Cerebellar cortex (tissue), 1 donor: ENCODE results near the gene OPCML.
A peak's percentile ranks its signal among the peaks of the same experiment; 100 is the strongest.

Experiments
- DNase-seq: peaks from one replicate; pipeline ENCODE4 v3.0.0-alpha.2; 2015; ENCODE audit warnings: low spot score

The OPCML gene

GRCh38 chr11:132658696-132659095 lies 873.6 kb downstream of the OPCML start:
- DNase-seq, result no peak

- DNase-seq, result no peak
Measured at GRCh38 chr11:132658004-132658403, 874.3 kb downstream of the OPCML start.

- peak; percentile 91 for DNase-seq
Measured at GRCh38 chr11:132655187-132655855, 877.0 kb downstream of the OPCML start.

DNA sequence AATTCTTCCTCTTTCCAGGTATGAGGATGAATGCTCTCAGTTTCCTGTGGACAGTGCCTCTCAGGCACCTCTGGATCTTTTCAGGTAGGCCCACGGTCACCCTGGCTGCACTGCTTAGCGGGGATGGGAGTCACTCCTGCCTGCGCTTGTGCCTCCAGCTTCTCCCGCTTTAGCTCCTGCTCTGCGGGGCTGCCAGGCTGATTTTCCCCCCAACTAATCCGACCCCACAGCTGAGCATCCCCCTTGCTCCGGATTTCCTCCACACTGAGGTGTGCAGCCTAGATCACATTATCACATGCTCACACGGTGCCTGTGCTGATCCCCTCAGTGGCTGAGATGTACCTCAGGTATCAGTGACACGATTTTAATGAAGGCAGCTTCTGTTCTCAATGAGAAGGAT lies 879.1 kb downstream of the OPCML start:
- no peak for DNase-seq

DNA sequence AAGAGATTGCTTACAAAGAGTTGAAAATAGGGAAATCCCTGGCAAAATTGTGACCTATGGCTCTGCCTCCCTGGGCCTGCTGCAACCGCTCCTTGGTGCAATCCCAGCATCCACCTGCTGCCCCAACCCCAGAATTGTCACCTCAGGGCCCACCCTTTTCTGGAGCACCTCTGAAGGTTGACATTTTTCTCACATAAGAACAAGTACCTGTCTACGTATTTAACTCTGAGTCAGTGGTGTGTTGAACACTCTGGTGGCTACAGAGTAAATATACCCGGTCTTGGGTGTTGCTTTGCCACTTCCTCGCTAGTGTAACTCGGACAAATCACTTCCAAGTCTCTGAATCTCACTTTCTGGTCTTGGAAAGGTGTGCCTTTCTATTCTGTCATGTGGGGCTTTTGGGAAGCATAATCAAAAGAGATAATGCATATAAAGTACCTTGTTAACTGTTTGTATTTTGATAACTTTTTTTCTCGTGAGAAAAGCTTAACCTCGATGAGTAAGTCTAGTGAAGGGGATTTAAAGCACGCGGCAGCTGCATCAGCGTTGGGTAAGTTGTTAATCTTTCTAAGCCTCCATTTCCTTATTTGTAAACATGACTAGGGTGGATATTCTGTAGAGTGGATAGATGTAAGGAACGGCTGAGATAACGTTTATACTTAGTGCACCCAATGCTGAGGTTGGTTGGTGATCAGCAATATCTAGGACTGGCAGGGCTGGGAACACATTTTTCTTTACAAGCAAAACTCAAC lies 881.2 kb downstream of the OPCML start:
- DNase-seq, result no peak

- no peak for DNase-seq
Measured at GRCh38 chr11:132649277-132649676, 883.0 kb downstream of the OPCML start.

GRCh38 chr11:132648851-132649250 lies 883.5 kb downstream of the OPCML start:
- DNase-seq, result no peak

DNA sequence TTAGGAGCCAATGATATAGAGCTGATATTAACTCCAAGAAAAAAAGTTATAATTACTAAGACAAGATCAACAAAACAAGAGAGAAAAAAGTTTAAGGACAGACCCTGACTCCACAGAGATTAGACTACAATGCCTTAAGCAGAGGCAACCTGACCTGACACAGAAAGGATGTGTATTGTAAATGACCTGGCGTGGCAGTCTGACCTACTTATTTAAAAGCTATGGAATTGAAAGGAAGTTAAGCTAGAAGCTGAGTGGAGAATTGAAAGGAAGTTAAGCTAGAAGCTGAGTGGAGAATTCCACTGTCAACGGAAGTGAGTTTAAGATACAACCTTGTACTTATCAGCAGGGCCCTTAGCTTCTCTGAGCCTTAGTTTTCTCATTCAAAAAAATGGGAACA lies 885.4 kb downstream of the OPCML start:
- no peak for DNase-seq

DNA sequence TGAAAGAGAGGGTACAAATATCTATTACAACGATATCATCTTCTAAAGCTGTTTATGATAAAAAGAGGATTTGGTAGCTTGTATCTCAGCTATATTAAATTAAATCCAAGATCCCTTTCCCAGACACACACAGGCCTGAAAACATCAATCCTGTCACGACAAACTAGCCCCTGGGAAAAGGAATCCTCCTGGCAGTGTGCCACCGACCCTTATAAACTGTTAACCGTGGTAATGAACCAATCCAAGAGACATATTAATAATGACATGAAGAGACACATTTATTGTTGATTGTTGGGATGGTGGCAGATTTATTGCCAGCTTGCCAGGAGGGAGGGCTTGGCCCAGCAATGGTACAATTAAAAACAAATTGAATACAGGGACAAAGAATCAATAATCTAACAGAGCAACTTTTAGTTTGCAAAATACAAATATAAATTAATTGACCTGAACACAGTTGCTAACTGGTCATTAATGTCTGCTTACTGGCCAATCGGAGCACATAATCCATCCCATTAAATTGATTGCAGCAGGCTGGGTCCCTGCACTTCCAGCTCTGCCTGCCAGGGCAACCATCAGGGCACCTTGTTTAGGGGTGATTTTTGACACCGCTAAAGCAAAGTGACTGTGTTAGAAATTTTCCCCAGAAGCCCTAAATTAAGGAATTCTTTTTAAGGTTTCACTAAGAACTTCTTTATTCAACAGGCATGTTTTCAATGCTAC lies 887.6 kb downstream of the OPCML start:
- no peak for DNase-seq

- DNase-seq, result no peak
Measured at GRCh38 chr11:132643239-132643638, 889.1 kb downstream of the OPCML start.

- DNase-seq, result no peak
Measured at GRCh38 chr11:132640952-132641351, 891.3 kb downstream of the OPCML start.

DNA sequence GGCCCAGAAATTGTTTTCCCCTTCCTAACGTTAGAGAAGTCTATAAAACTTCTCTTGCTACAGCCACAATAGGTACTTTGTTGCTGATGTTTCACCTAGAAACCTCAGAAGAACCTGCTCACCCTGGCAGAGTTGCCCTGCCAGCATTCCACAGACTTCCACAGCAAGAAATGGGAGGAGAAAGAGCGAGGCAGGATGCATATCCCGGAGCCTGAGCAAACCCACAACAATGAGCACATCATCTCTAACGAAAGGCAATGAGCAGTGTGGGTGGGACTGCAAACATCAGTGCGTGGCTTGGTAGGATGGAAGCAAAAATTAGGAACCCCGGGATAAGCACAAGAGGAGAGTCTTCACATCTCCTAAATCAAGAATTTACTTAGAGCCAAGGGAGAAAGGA lies 892.3 kb downstream of the OPCML start:
- DNase-seq, result no peak

DNA sequence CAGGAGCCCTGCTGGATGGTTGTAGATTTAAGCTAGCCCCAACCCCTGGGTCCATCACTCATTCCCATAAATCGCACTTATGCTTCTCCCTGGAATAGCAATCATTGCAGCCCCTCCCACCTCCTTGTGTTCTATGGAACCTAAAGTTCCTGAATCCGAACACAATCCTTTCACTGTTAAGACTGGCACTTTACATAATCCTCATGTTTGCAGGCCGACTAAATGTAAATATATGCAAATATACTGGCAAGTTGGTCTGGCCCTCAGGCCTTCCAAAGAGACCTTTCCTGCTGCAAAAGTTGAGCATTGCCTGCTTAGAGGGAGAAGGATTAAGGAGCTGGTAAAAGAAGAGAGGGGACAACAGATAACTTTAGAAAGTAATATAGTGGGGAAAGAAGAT lies 892.9 kb downstream of the OPCML start:
- no peak for DNase-seq

DNA sequence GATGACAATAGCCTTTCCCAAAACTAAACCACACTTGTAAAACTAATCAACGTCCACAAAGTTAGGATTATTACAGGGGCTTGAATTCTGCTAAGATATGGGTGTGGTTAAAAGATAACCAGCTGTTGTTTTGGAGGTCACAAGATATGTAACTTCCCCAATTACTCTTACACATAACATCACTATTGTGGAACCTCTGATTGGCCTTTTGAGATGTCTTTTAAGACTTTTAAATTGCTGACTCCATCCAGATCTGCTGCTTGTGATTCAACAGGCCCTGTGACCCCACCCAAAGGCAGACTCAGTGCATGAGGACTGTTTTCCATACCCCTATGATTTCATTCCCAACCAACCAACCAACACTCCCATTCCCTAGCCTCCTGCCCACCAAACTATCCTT lies 893.9 kb downstream of the OPCML start:
- no peak for DNase-seq

GRCh38 chr11:132636523-132636922 lies 895.8 kb downstream of the OPCML start:
- no peak for DNase-seq

- DNase-seq, result peak; percentile 69
Measured at GRCh38 chr11:132632641-132633124, 899.6 kb downstream of the OPCML start.

- DNase-seq, result no peak
Measured at GRCh38 chr11:132631989-132632388, 900.3 kb downstream of the OPCML start.

DNA sequence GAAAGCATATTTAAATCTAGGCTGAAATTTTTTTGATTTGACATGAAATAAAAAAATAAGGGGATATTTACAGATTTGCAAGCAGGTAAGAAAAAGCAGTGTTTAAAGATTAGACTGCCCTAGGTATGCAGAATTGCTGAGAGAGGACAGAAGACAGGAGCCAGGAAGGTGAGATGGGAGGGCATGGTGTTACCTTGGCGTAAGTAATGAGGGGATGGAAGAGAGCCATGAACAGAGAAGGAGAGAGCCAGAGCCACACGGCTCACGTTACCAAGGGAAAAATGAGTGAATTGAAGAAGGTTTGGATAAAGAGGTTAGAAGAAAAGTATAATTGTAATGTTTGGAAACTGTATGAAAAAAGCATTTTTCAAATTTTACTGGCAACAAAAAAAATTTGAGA lies 904.3 kb downstream of the OPCML start:
- DNase-seq, result peak; percentile 91

DNA sequence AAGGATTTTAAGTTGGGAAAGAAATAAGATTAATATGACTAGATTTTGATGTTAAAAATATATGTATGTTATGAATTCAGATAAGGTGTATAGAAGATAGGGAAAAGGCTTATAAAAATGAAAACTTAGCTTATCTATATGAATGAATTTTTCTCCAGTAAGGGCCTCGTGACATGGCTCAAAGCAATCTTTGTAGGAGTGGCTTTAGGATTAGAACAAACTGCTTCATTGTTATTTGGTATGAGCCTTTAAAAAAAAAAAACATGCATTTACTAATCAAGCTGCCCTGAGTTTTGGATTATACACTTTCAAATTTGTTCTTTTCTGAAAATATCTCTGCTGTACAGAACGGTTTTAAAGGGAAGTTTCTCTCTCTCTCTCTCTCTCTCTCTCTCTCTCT lies 905.9 kb downstream of the OPCML start:
- no peak for DNase-seq

- DNase-seq, result no peak
Measured at GRCh38 chr11:132623511-132623910, 908.8 kb downstream of the OPCML start.

DNA sequence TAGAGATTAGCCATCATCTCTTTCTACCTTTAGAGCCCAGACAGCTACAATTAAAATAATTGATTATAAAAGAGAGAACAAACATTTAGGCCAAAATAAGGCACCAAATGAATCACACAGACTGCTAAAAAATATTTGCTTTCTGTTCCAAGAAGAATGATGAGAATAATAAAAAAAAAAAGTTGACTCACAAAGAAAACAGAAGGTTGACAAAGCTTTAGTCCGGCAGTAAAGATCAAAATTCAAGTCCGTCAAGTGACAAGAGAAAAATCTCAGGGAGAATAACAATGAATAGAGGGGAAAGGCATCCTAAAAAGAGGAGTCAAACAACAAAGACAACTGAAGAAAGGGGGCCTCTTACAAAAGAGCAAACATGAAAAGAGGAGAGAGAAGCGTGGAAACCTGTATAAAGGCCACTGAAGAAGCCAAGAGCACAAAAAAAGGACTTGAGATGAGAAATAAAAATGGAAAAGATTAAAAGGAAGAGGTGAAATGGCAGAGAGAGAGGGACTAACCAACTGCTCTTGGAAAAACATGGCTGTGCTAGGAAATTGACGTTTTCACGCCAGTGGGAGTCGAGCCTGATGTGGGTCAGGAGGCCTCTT lies 910.2 kb downstream of the OPCML start:
- DNase-seq, result no peak

DNA sequence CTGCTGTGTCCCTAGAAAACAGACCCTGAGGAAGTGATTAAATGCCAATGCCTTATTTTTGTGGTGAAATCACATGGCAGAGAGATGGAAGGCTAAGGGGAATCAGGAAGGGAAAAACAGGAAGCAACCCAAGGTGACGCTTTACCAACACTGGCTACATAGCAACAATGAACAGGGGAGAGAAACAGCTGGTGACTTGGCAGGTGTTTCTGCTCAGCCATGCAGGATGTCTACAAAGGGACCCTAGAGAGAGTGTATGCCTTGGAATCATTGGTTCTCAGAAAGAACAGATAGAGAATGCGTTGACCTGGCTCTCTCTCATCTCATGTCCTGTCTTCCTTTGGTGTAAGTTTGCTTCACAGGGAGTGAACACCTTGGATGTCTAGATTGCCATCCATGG lies 911.9 kb downstream of the OPCML start:
- no peak for DNase-seq

- DNase-seq, result no peak
Measured at GRCh38 chr11:132610791-132611190, 921.5 kb downstream of the OPCML start.
